ENCODE measurements around the gene GIMAP6. TPM values are rescaled to one million over a fixed set of nuclear protein-coding genes. Genes with fewer than 3 reads are reported as not detected.

The GIMAP6 gene
- total and polyA plus RNA-seq, 2 of the 13 experiments (the other 11 are each of a cell fraction or from before 2014, with no cell fraction given): not detected

- WGBS (ENCODE audit: low lambda C conversion rate): 30% methylated on average over 5 of the region's 9 CpGs
- H3K27me3 ChIP-seq (ENCODE audit: control insufficient read depth in 1 of 2, insufficient read depth in 2 of 2, low read length in 2 of 2): peaks cover 0 to 2% of the 10 kb centered on the region in 2 experiments; a peak in 1 of 5 replicates
- POLR2A ChIA-PET: no interaction called here
- H3K9me3 ChIP-seq (ENCODE audit: low read length): no peaks in the 10 kb centered on the region
- no peaks in the 10 kb centered on the region; the same call in 1 of the 2 replicates for H3K4me1 ChIP-seq (ENCODE audit: insufficient read depth, low read length)
- CTCF ChIA-PET (ENCODE audit: low intra/inter-chr PET ratio, low total read pairs): no interaction called here
- no peaks in the 10 kb centered on the region for H4K20me1 ChIP-seq (ENCODE audit: insufficient read depth, low read length)
- H3K27ac ChIP-seq (ENCODE audit: extremely low read length, insufficient read depth, low read length): no peak overlapping the region
- no peak for ATAC-seq
- no peaks in the 10 kb centered on the region for H3K79me2 ChIP-seq (ENCODE audit: insufficient read depth, low read length)
- in situ Hi-C loops (cut with HindIII; ENCODE audit: extremely low pct_ligation_motif_present, low pct_unique_long_range_greater_than_20kb): no loop called here
- no peak for FAIRE-seq
- no peak overlapping the region for H3K4me3 ChIP-seq (replicated peaks in 1 of 3; ENCODE audit: insufficient read depth in 1 of 3, low read depth in 2 of 3, low read length in 3 of 3)
- no peak overlapping the region for H3K4me2 ChIP-seq (ENCODE audit: low read depth, low read length)
- no peak overlapping the region for H3K9ac ChIP-seq (ENCODE audit: insufficient read depth, low read depth, low read length)
- DNase-seq (ENCODE audit: low spot score): no peak
- H3K36me3 ChIP-seq (replicated peaks in 1 of 2; ENCODE audit: control insufficient read depth in 1 of 2, insufficient read depth in 2 of 2, low read length in 2 of 2): no peaks in the 10 kb centered on the region
- H2AFZ ChIP-seq (ENCODE audit: low read length): no peak overlapping the region
- intact Hi-C loops (cut with micrococcal nuclease; ENCODE audit: unreplicated experiment): no loop called here
- BruUV-seq (replicated peaks): no TSS peak
- no peak for TF ChIP-seq ZNF784 (CRISPR knock-in tag; IDR thresholded peaks at IDR 0.05; ENCODE audit: borderline replicate concordance)
- no peak for TF ChIP-seq ZNF577 (CRISPR knock-in tag; IDR thresholded peaks at IDR 0.05; ENCODE audit: borderline replicate concordance, low read depth)
Observed at GRCh38 chr7:150629347-150629746, 2.8 kb downstream of the GIMAP6 start.

GRCh38 chr7:150627959-150628358 lies 4.2 kb downstream of the GIMAP6 start:
- ATAC-seq (no peak), FAIRE-seq (no peak), DNase-seq (ENCODE audit: low spot score) (no peak)
- no TSS peak for BruUV-seq (replicated peaks)
- Histone ChIP-seq H3K27ac (ENCODE audit: extremely low read length, insufficient read depth, low read length) (no peak overlapping the region), H3K4me2 (ENCODE audit: low read depth, low read length) (no peak overlapping the region), H3K27me3 (ENCODE audit: control insufficient read depth in 1 of 2, insufficient read depth in 2 of 2, low read length in 2 of 2) (peaks cover 0 to 2% of the 10 kb centered on the region in 2 experiments; a peak in 1 of 5 replicates), H4K20me1 (ENCODE audit: insufficient read depth, low read length) (no peaks in the 10 kb centered on the region), H3K4me1 (ENCODE audit: insufficient read depth, low read length) (no peaks in the 10 kb centered on the region; the same call in 1 of the 2 replicates), H3K9me3 (ENCODE audit: low read length) (no peaks in the 10 kb centered on the region), H2AFZ (ENCODE audit: low read length) (no peak overlapping the region), H3K4me3 (replicated peaks in 1 of 3; ENCODE audit: insufficient read depth in 1 of 3, low read depth in 2 of 3, low read length in 3 of 3) (no peak overlapping the region), H3K9ac (ENCODE audit: insufficient read depth, low read depth, low read length) (no peak overlapping the region), H3K79me2 (ENCODE audit: insufficient read depth, low read length) (no peaks in the 10 kb centered on the region), H3K36me3 (replicated peaks in 1 of 2; ENCODE audit: control insufficient read depth in 1 of 2, insufficient read depth in 2 of 2, low read length in 2 of 2) (no peaks in the 10 kb centered on the region)
- POLR2A ChIA-PET: no interaction called here
- in situ Hi-C loops (cut with HindIII; ENCODE audit: extremely low pct_ligation_motif_present, low pct_unique_long_range_greater_than_20kb): no loop called here
- CTCF ChIA-PET (ENCODE audit: low intra/inter-chr PET ratio, low total read pairs): no interaction called here
- 57% methylated on average over 11 of the region's 18 CpGs for whole genome bisulfite sequencing (ENCODE audit: low lambda C conversion rate)
- no peak for TF ChIP-seq FOXC1 (CRISPR knock-in tag; IDR thresholded peaks at IDR 0.05; ENCODE audit: borderline replicate concordance)
- TF ChIP-seq POLR2AphosphoS2 (IDR thresholded peaks at IDR 0.05; ENCODE audit: low read depth, low read length): no peak
- TF ChIP-seq BCL6 (CRISPR knock-in tag; IDR thresholded peaks at IDR 0.05): no peak
- TF ChIP-seq RBFOX2 (IDR thresholded peaks at IDR 0.05; ENCODE audit: low read depth, low read length): no peak
- TF ChIP-seq ZSCAN29 (CRISPR knock-in tag; conservative IDR thresholded peaks at IDR 0.05): no peak
- TF ChIP-seq PRMT3 (CRISPR knock-in tag; IDR thresholded peaks at IDR 0.05; ENCODE audit: borderline replicate concordance, low read depth): no peak
- no peak for TF ChIP-seq ZNF317 (CRISPR knock-in tag; IDR thresholded peaks at IDR 0.05)
- no peak for TF ChIP-seq ZFP62 (CRISPR knock-in tag; IDR thresholded peaks at IDR 0.05)
- no peak for TF ChIP-seq ZBTB25 (CRISPR knock-in tag; IDR thresholded peaks at IDR 0.05)
- no peak for TF ChIP-seq HOMEZ (CRISPR knock-in tag; IDR thresholded peaks at IDR 0.05; ENCODE audit: low read depth)
- intact Hi-C loops (cut with micrococcal nuclease; ENCODE audit: unreplicated experiment): no loop called here
